Liver (tissue), 9 donors: Measurements from ENCODE around the gene HPCAL1. TPM values are rescaled to one million over a fixed set of nuclear protein-coding genes. Genes with fewer than 3 reads are reported as not detected.

Experiments
- DNase-seq: peaks from one replicate; pipeline ENCODE4 v3.0.0-alpha.2; 2017; ENCODE audit warnings: low spot score
- H3K27ac ChIP-seq, 2 donors: one replicate each; pipeline ENCODE4 v1.7.0; 2013; ENCODE audit warnings: inconsistent platforms in 2 of 2, low read length in 2 of 2, control low read depth in 1 of 2, low read depth in 1 of 2, mild to moderate bottlenecking in 1 of 2
- H3K27me3 ChIP-seq, 4 donors: one replicate each; pipeline versions ENCODE4 v1.6.1 to v1.7.0; 2013; ENCODE audit warnings: low read length in 3 of 4, inconsistent platforms in 1 of 4, mild to moderate bottlenecking in 1 of 4, moderate library complexity in 1 of 4; ENCODE audit not compliant: control insufficient read depth in 4 of 4, insufficient read depth in 4 of 4
- H3K36me3 ChIP-seq, 4 donors: one replicate each; pipeline versions ENCODE4 v1.6.1 to v1.7.0; 2013; ENCODE audit warnings: low read length in 3 of 4, mild to moderate bottlenecking in 3 of 4, low read depth in 1 of 4, moderate library complexity in 1 of 4; ENCODE audit not compliant: control insufficient read depth in 4 of 4, insufficient read depth in 3 of 4
- H3K4me1 ChIP-seq, 4 donors: one replicate each; pipeline versions ENCODE4 v1.6.1 to v1.7.0; 2013; ENCODE audit warnings: low read length in 3 of 4, mild to moderate bottlenecking in 3 of 4, moderate library complexity in 1 of 4; ENCODE audit not compliant: control insufficient read depth in 4 of 4, insufficient read depth in 4 of 4
- H3K4me3 ChIP-seq, 3 donors: one replicate each; pipeline versions ENCODE4 v1.6.1 to v1.7.0; 2013; ENCODE audit warnings: low read length in 3 of 3, control low read depth in 1 of 3, low read depth in 1 of 3, mild to moderate bottlenecking in 1 of 3
- H3K9ac ChIP-seq, 2 donors: one replicate each; pipeline ENCODE4 v1.7.0; 2013; ENCODE audit warnings: low read length in 2 of 2, mild to moderate bottlenecking in 2 of 2, moderate library complexity in 2 of 2, control low read depth in 1 of 2, low read depth in 1 of 2
- H3K9me3 ChIP-seq, 4 donors: one replicate each; pipeline versions ENCODE4 v1.6.1 to v1.7.0; 2013; ENCODE audit warnings: low read length in 3 of 4; ENCODE audit not compliant: control insufficient read depth in 4 of 4
- FOXA1 ChIP-seq: IDR thresholded peaks from 2 replicates; pipeline ENCODE4 v1.6.1; 2016; ENCODE audit warnings: antibody characterized with exemption
- FOXA2 ChIP-seq: IDR thresholded peaks from 2 replicates; pipeline ENCODE4 v1.6.1; 2016; ENCODE audit warnings: antibody characterized with exemption
- HNF4A ChIP-seq, 2 donors: conservative IDR thresholded peaks; 2 replicates each; pipeline ENCODE4 v1.6.1; 2016; ENCODE audit warnings: antibody characterized with exemption in 2 of 2, mild to moderate bottlenecking in 2 of 2
- MAX ChIP-seq: IDR thresholded peaks from 2 replicates; pipeline ENCODE4 v1.6.1; 2016; ENCODE audit warnings: antibody characterized with exemption
- NR2F2 ChIP-seq: IDR thresholded peaks from 2 replicates; pipeline ENCODE4 v1.6.1; 2016; ENCODE audit warnings: antibody characterized with exemption
- RAD21 ChIP-seq, 2 donors: IDR thresholded peaks; 2 replicates each; pipeline ENCODE4 v1.6.1; 2016; ENCODE audit warnings: antibody characterized with exemption in 2 of 2, mild to moderate bottlenecking in 2 of 2
- REST ChIP-seq: IDR thresholded peaks from 2 replicates; pipeline ENCODE4 v1.6.1; 2016; ENCODE audit warnings: antibody characterized with exemption, mild to moderate bottlenecking
- RXRA ChIP-seq, 2 donors: IDR thresholded peaks; 2 replicates each; pipeline ENCODE4 v1.6.1; 2017 to 2018; ENCODE audit warnings: antibody characterized with exemption in 2 of 2, mild to moderate bottlenecking in 1 of 2
- TAF1 ChIP-seq: conservative IDR thresholded peaks from 2 replicates; pipeline ENCODE4 v1.6.1; 2016; ENCODE audit warnings: antibody characterized with exemption, mild to moderate bottlenecking
- WGBS: extraction: QIAGEN DNeasy Blood & Tissue Kit; methylation state at CpG from one replicate; pipeline ENCODE4 v1.1.7; 2013; 5-methylcytosine and 5-hydroxymethylcytosine counted together
- polyA plus RNA-seq, 2 donors: library from polyadenylated mRNA; stranded (reverse) in 1 of 2; unstranded in 1 of 2; fragments of 200-250 nt in 1 of 2; fragments of >200 nt in 1 of 2; fragmentation: Nextera tagmentation in 1 of 2; extraction: Ambion mirVana in 1 of 2; gene quantifications; one replicate each; pipeline versions ENCODE4 v1.2.1 to v1.2.3, GENCODE V29; 2013 to 2015
- total RNA-seq, 2 donors: library from RNA; depleted of rRNA; stranded (reverse); fragments of >200 nt; gene quantifications; one replicate each; pipeline ENCODE4 v1.2.3, GENCODE V29; 2014
- TF ChIP-seq, protein P1 (sequence below): IDR thresholded peaks from 2 replicates; pipeline ENCODE4 v1.6.1; 2016; ENCODE audit warnings: antibody characterized with exemption
- donor health status: healthy.
- donor health status: healthy.
- donor health status: healthy.
- donor health status: healthy.
- donor health status: healthy.

The HPCAL1 gene
- total and polyA plus RNA-seq, 4 donors, result 17.3 to 27.9 (median 22.9) TPM

GRCh38 chr2:10392548-10392947, 89.8 kb downstream of the HPCAL1 start:
- Histone ChIP-seq H3K9me3 (no peaks in the 10 kb centered on the region), H3K4me1 (peaks cover 8 to 16% (median 12%) of the 10 kb centered on the region in 4 donors), H3K9ac (no peak overlapping the region), H3K4me3 (no peak overlapping the region), H3K27me3 (no peaks in the 10 kb centered on the region), H3K36me3 (peaks cover 0 to 2% (median under 1%) of the 10 kb centered on the region in 4 donors), H3K27ac (peak overlapping the region in 1 of 2 donors; percentile 50)
- 70% methylated on average over 6 of the region's 6 CpGs for WGBS
- TF ChIP-seq FOXA2 (no peak), NR2F2 (peak; percentile 79), RAD21 (IDR thresholded peaks at IDR 0.05) (peak in 1 of 2 donors; percentile 34), HNF4A (conservative IDR thresholded peaks at IDR 0.05) (peak; percentile 35 to 55), TAF1 (no peak), REST (peak; percentile 32), MAX (no peak), RXRA (IDR thresholded peaks at IDR 0.05) (peak; percentile 31 to 40)
- DNase-seq, result no peak

- Histone ChIP-seq H3K4me3 (no peak overlapping the region), H3K9ac (no peak overlapping the region), H3K27me3 (no peaks in the 10 kb centered on the region), H3K36me3 (peaks cover 0 to 4% (median 1%) of the 10 kb centered on the region in 4 donors), H3K27ac (peak overlapping the region in 1 of 2 donors; percentile 50), H3K9me3 (no peaks in the 10 kb centered on the region), H3K4me1 (peaks cover 8 to 16% (median 12%) of the 10 kb centered on the region in 4 donors)
- 81% methylated on average over 9 of the region's 9 CpGs for WGBS
- TF ChIP-seq FOXA1 (no peak), NR2F2 (peak; percentile 32), RAD21 (IDR thresholded peaks at IDR 0.05) (no peak), REST (no peak)
- TF ChIP-seq, protein P1, sequence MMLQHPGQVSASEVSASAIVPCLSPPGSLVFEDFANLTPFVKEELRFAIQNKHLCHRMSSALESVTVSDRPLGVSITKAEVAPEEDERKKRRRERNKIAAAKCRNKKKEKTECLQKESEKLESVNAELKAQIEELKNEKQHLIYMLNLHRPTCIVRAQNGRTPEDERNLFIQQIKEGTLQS, result no peak
- DNase-seq, result no peak
Measured at GRCh38 chr2:10392951-10393639, 90.4 kb downstream of the HPCAL1 start.
